ENCODE results near the gene PRKCB. TPM values are rescaled to one million over a fixed set of nuclear protein-coding genes. Genes with fewer than 3 reads are reported as not detected.

The PRKCB gene
- total and polyA plus RNA-seq, 4 donors = 1.6 to 9.4 (median 4.0) TPM

DNA sequence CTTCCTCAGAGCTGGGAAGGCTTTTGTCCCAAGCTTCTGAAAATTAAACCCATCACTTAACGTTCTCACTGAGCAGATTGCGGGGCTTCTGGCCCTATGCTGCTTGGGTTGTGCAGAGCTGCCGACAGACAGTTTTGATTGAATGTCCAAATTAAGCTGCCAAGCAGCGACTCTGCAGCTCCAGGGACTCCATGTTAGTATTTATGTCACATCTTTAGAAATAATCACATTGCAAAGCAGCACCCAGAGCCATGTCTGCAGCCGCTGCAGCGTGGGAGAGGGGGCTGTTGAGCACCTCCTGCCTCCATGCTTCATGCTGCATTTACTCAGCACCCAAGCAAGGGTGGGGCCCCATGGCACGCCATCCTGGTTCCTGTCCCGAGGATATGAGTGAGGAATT, 242.2 kb downstream of the PRKCB start (continued):
- TF ChIP-seq NR2F2 (IDR thresholded peaks at IDR 0.05) = no peak
- TF ChIP-seq EGR1 (IDR thresholded peaks at IDR 0.05; ENCODE audit: low read depth in 2 of 2) = no peak
- TF ChIP-seq RXRA (IDR thresholded peaks at IDR 0.05) = no peak
- no peak for TF ChIP-seq SP1 (IDR thresholded peaks at IDR 0.05)
- no peak for TF ChIP-seq HNF4A (conservative IDR thresholded peaks at IDR 0.05)
- TF ChIP-seq, protein P1, sequence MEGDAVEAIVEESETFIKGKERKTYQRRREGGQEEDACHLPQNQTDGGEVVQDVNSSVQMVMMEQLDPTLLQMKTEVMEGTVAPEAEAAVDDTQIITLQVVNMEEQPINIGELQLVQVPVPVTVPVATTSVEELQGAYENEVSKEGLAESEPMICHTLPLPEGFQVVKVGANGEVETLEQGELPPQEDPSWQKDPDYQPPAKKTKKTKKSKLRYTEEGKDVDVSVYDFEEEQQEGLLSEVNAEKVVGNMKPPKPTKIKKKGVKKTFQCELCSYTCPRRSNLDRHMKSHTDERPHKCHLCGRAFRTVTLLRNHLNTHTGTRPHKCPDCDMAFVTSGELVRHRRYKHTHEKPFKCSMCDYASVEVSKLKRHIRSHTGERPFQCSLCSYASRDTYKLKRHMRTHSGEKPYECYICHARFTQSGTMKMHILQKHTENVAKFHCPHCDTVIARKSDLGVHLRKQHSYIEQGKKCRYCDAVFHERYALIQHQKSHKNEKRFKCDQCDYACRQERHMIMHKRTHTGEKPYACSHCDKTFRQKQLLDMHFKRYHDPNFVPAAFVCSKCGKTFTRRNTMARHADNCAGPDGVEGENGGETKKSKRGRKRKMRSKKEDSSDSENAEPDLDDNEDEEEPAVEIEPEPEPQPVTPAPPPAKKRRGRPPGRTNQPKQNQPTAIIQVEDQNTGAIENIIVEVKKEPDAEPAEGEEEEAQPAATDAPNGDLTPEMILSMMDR (IDR thresholded peaks at IDR 0.05; ENCODE audit: low read depth, low read length, missing input control) = no peak

DNA sequence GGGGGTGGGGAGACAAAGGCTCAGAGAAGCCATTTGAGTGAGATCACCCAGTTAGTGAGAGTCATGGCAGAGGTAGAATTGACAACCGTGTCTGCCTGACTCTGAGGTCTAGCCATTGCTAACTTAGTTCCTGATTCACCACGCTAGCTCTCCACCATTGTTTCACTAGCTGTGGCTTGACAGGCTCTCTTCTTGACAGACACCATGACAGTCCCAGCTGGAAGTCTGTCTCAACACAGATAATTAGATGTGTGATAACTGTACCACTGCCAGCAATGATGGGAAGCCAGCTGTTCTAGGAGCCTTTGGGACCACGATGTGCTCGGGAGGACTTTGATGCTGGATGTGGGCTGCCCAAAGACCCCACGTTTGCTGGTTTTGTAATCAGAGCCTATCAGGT, 249.9 kb downstream of the PRKCB start:
- no peaks in the 10 kb centered on the region for H3K4me1 ChIP-seq (ENCODE audit: control insufficient read depth in 4 of 4, insufficient read depth in 4 of 4, low read length in 3 of 4)
- 51% methylated on average over 5 of the region's 5 CpGs for WGBS
- peaks cover 0 to 5% (median under 1%) of the 10 kb centered on the region in 4 donors for H3K9me3 ChIP-seq (ENCODE audit: control insufficient read depth in 4 of 4, low read length in 3 of 4)
- H3K9ac ChIP-seq (ENCODE audit: low read depth in 1 of 2, low read length in 2 of 2) = no peak overlapping the region
- peaks cover 0 to 4% (median 0%) of the 10 kb centered on the region in 4 donors for H3K27me3 ChIP-seq (ENCODE audit: control insufficient read depth in 4 of 4, insufficient read depth in 4 of 4, low read length in 3 of 4)
- no peak overlapping the region for H3K27ac ChIP-seq (ENCODE audit: low read depth in 1 of 2, low read length in 2 of 2)
- DNase-seq (ENCODE audit: low spot score) = no peak
- H3K4me3 ChIP-seq (ENCODE audit: low read depth in 1 of 3, low read length in 3 of 3) = no peak overlapping the region
- H3K36me3 ChIP-seq (ENCODE audit: control insufficient read depth in 4 of 4, insufficient read depth in 3 of 4, low read depth in 1 of 4, low read length in 3 of 4) = peaks cover 0 to 2% (median 0%) of the 10 kb centered on the region in 4 donors
- no peak for TF ChIP-seq HNF4G (IDR thresholded peaks at IDR 0.05)
- no peak for TF ChIP-seq RXRA (IDR thresholded peaks at IDR 0.05)

DNA sequence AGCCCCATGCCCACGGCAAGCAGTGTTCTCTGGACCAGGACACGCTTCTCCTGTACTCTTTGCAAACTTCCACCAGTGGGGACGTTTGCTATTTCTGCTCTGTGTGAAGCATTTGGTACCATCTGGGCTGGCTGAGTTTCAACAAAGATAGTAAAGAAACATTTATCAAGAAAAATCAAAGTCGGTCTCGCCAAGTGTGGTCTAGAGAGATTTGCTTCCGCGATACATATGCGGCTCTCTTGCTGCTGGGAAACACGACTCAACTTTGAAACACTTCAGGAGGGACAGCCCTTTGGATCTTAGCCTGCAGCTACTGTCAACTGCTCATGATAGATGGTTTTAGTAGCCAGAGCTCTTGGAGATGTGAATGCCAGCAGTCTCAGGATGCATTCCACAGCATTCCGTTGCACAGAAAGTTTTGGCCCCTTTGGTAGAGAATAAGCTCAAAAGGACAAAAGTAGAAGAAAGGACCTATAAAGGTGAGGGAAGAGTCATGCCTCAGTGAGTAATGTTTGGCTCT, 252.2 kb downstream of the PRKCB start:
- Histone ChIP-seq H3K9me3 (ENCODE audit: control insufficient read depth in 4 of 4, low read length in 3 of 4) (peaks cover 0 to 9% (median 3%) of the 10 kb centered on the region in 4 donors), H3K27ac (ENCODE audit: low read depth in 1 of 2, low read length in 2 of 2) (no peak overlapping the region), H3K4me1 (ENCODE audit: control insufficient read depth in 4 of 4, insufficient read depth in 4 of 4, low read length in 3 of 4) (no peaks in the 10 kb centered on the region), H3K4me3 (ENCODE audit: low read depth in 1 of 3, low read length in 3 of 3) (no peak overlapping the region), H3K36me3 (ENCODE audit: control insufficient read depth in 4 of 4, insufficient read depth in 3 of 4, low read depth in 1 of 4, low read length in 3 of 4) (peaks cover 0 to 2% (median 0%) of the 10 kb centered on the region in 4 donors), H3K27me3 (ENCODE audit: control insufficient read depth in 4 of 4, insufficient read depth in 4 of 4, low read length in 3 of 4) (peaks cover 0 to 4% (median 0%) of the 10 kb centered on the region in 4 donors), H3K9ac (ENCODE audit: low read depth in 1 of 2, low read length in 2 of 2) (no peak overlapping the region)
- TF ChIP-seq HNF4A (conservative IDR thresholded peaks at IDR 0.05) (no peak), RAD21 (IDR thresholded peaks at IDR 0.05) (no peak), TAF1 (conservative IDR thresholded peaks at IDR 0.05) (no peak), RXRA (IDR thresholded peaks at IDR 0.05) (no peak), FOXA2 (IDR thresholded peaks at IDR 0.05) (no peak), GABPA (IDR thresholded peaks at IDR 0.05 in 1 of 2, conservative IDR thresholded peaks at IDR 0.05 in 1 of 2) (no peak), FOXA1 (IDR thresholded peaks at IDR 0.05) (no peak), NR2F2 (IDR thresholded peaks at IDR 0.05) (no peak), YY1 (IDR thresholded peaks at IDR 0.05) (no peak), HNF4G (IDR thresholded peaks at IDR 0.05) (no peak)
- TF ChIP-seq, protein P2, sequence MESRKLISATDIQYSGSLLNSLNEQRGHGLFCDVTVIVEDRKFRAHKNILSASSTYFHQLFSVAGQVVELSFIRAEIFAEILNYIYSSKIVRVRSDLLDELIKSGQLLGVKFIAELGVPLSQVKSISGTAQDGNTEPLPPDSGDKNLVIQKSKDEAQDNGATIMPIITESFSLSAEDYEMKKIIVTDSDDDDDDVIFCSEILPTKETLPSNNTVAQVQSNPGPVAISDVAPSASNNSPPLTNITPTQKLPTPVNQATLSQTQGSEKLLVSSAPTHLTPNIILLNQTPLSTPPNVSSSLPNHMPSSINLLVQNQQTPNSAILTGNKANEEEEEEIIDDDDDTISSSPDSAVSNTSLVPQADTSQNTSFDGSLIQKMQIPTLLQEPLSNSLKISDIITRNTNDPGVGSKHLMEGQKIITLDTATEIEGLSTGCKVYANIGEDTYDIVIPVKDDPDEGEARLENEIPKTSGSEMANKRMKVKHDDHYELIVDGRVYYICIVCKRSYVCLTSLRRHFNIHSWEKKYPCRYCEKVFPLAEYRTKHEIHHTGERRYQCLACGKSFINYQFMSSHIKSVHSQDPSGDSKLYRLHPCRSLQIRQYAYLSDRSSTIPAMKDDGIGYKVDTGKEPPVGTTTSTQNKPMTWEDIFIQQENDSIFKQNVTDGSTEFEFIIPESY (IDR thresholded peaks at IDR 0.05) = no peak
- TF ChIP-seq, protein P3, sequence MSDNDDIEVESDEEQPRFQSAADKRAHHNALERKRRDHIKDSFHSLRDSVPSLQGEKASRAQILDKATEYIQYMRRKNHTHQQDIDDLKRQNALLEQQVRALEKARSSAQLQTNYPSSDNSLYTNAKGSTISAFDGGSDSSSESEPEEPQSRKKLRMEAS (IDR thresholded peaks at IDR 0.05) = no peak
- TF ChIP-seq, protein P4, sequence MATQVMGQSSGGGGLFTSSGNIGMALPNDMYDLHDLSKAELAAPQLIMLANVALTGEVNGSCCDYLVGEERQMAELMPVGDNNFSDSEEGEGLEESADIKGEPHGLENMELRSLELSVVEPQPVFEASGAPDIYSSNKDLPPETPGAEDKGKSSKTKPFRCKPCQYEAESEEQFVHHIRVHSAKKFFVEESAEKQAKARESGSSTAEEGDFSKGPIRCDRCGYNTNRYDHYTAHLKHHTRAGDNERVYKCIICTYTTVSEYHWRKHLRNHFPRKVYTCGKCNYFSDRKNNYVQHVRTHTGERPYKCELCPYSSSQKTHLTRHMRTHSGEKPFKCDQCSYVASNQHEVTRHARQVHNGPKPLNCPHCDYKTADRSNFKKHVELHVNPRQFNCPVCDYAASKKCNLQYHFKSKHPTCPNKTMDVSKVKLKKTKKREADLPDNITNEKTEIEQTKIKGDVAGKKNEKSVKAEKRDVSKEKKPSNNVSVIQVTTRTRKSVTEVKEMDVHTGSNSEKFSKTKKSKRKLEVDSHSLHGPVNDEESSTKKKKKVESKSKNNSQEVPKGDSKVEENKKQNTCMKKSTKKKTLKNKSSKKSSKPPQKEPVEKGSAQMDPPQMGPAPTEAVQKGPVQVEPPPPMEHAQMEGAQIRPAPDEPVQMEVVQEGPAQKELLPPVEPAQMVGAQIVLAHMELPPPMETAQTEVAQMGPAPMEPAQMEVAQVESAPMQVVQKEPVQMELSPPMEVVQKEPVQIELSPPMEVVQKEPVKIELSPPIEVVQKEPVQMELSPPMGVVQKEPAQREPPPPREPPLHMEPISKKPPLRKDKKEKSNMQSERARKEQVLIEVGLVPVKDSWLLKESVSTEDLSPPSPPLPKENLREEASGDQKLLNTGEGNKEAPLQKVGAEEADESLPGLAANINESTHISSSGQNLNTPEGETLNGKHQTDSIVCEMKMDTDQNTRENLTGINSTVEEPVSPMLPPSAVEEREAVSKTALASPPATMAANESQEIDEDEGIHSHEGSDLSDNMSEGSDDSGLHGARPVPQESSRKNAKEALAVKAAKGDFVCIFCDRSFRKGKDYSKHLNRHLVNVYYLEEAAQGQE (IDR thresholded peaks at IDR 0.05) = no peak
- no peak for DNase-seq (ENCODE audit: low spot score)
- 72% methylated on average over 10 of the region's 10 CpGs for WGBS
